Measurements from ENCODE around the gene COQ10A.

Gene COQ10A

DNA sequence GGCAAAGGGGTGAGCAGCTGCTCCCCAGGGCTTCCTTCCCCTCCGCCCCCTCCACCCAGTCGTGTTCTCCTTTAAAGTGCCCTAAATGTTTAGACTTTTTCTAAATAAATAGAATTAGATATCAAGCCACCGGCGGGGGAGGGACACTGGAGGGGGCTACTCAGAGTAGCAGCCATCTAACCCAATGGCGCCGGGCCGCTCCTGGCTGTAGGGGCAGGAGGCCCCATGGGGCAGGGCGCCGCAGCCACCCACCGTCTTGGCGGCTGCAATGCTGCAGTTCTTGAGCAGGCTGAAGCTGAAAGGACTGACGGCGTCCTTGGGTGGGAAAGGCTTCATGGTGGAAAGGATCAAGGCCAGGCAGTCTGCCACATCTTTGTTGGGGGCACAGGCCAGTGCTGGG is 23.8 kb upstream of the COQ10A start:
- TF ChIP-seq CTCF (IDR thresholded peaks at IDR 0.05; ENCODE audit: low read length) (no peak), EZH2 (IDR thresholded peaks at IDR 0.05; ENCODE audit: borderline replicate concordance, low read length) (no peak)
- Histone ChIP-seq H3K9ac (ENCODE audit: low read length) (no peak overlapping the region), H3K9me2 (ENCODE audit: low read depth, low read length) (no peaks in the 10 kb centered on the region), H3K27me3 (ENCODE audit: insufficient read depth, low read length) (no peaks in the 10 kb centered on the region), H3K9me3 (ENCODE audit: low read length) (no peaks in the 10 kb centered on the region), H3K79me2 (ENCODE audit: insufficient read depth, low read length) (no peaks in the 10 kb centered on the region), H3K36me3 (ENCODE audit: insufficient read depth, low read length) (peaks cover 80% of the 10 kb centered on the region), H3K27ac (ENCODE audit: low read depth, low read length, poor library complexity, severe bottlenecking) (no peak overlapping the region), H3K4me3 (ENCODE audit: low read depth, low read length, poor library complexity, severe bottlenecking) (no peak overlapping the region), H3K4me1 (ENCODE audit: insufficient read depth, low read length, severe bottlenecking) (peaks cover 6% of the 10 kb centered on the region), H3K4me2 (ENCODE audit: low read length) (no peak overlapping the region), H4K20me1 (ENCODE audit: insufficient read depth, low read length) (no peaks in the 10 kb centered on the region), H3F3A (ENCODE audit: insufficient read depth, low read length) (no peaks in the 10 kb centered on the region), H2AFZ (ENCODE audit: low read length) (no peak overlapping the region)

DNA sequence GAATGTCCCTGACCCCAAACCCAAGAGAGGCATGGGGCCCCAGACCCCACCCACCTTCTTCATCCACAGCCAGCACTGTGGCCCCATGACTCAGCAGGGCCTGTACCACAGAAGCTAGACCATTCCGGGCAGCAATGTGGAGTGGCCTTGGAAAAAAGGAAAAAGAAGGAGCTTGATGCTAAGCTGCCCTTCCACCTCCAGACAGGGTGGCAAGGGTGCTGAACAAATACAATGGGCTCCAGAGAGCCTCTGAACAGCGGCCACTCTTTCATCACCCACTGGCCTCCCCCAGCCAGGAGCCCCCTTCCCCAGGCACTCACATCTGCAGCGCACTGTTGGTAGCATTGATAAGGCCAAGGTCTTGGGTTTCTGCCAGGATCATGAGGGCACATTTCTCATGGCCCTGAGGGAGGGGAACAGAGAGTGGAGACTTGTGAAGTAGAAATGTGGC is 23.0 kb upstream of the COQ10A start:
- no peaks in the 10 kb centered on the region for H3K27me3 ChIP-seq (ENCODE audit: insufficient read depth, low read length)
- H3K9me3 ChIP-seq (ENCODE audit: low read length): no peaks in the 10 kb centered on the region
- no peaks in the 10 kb centered on the region for H3K9me2 ChIP-seq (ENCODE audit: low read depth, low read length)
- H3K36me3 ChIP-seq (ENCODE audit: insufficient read depth, low read length): peaks cover 87% of the 10 kb centered on the region
- H2AFZ ChIP-seq (ENCODE audit: low read length): no peak overlapping the region
- peaks cover 6% of the 10 kb centered on the region for H3K4me1 ChIP-seq (ENCODE audit: insufficient read depth, low read length, severe bottlenecking)
- H3K4me3 ChIP-seq (ENCODE audit: low read depth, low read length, poor library complexity, severe bottlenecking): no peak overlapping the region
- H4K20me1 ChIP-seq (ENCODE audit: insufficient read depth, low read length): no peaks in the 10 kb centered on the region
- H3K4me2 ChIP-seq (ENCODE audit: low read length): no peak overlapping the region
- TF ChIP-seq CTCF (IDR thresholded peaks at IDR 0.05; ENCODE audit: low read length) (no peak), EZH2 (IDR thresholded peaks at IDR 0.05; ENCODE audit: borderline replicate concordance, low read length) (no peak)
- no peak overlapping the region for H3K27ac ChIP-seq (ENCODE audit: low read depth, low read length, poor library complexity, severe bottlenecking)
- H3K9ac ChIP-seq (ENCODE audit: low read length): no peak overlapping the region
- H3F3A ChIP-seq (ENCODE audit: insufficient read depth, low read length): no peaks in the 10 kb centered on the region
- no peaks in the 10 kb centered on the region for H3K79me2 ChIP-seq (ENCODE audit: insufficient read depth, low read length)

GRCh38 chr12:56244494-56244893 is 22.2 kb upstream of the COQ10A start:
- Histone ChIP-seq H3K9me2 (ENCODE audit: low read depth, low read length) (no peaks in the 10 kb centered on the region), H3K4me1 (ENCODE audit: insufficient read depth, low read length, severe bottlenecking) (peaks cover 6% of the 10 kb centered on the region), H3K4me3 (ENCODE audit: low read depth, low read length, poor library complexity, severe bottlenecking) (no peak overlapping the region), H3K9me3 (ENCODE audit: low read length) (no peaks in the 10 kb centered on the region), H3K27ac (ENCODE audit: low read depth, low read length, poor library complexity, severe bottlenecking) (no peak overlapping the region), H4K20me1 (ENCODE audit: insufficient read depth, low read length) (no peaks in the 10 kb centered on the region), H3K9ac (ENCODE audit: low read length) (no peak overlapping the region), H3K27me3 (ENCODE audit: insufficient read depth, low read length) (no peaks in the 10 kb centered on the region), H3F3A (ENCODE audit: insufficient read depth, low read length) (no peaks in the 10 kb centered on the region), H2AFZ (ENCODE audit: low read length) (no peak overlapping the region), H3K36me3 (ENCODE audit: insufficient read depth, low read length) (peaks cover 90% of the 10 kb centered on the region), H3K79me2 (ENCODE audit: insufficient read depth, low read length) (no peaks in the 10 kb centered on the region), H3K4me2 (ENCODE audit: low read length) (no peak overlapping the region)
- TF ChIP-seq CTCF (IDR thresholded peaks at IDR 0.05; ENCODE audit: low read length) (no peak), EZH2 (IDR thresholded peaks at IDR 0.05; ENCODE audit: borderline replicate concordance, low read length) (no peak)

Data from OCI-LY1 (cell line).